ENCODE measurements around the gene TMC2. TPM values are rescaled to one million over a fixed set of nuclear protein-coding genes. Genes with fewer than 3 reads are reported as not detected.

Gene TMC2
- polyA plus RNA-seq, 3 donors: not detected

GRCh38 chr20:2653556-2654383 is 117.4 kb downstream of the TMC2 start:
- Histone ChIP-seq H3K9ac (ENCODE audit: insufficient read depth, low read length, poor library complexity, severe bottlenecking) (no peak overlapping the region), H3K9me3 (replicated peaks in 1 of 2; ENCODE audit: control insufficient read depth in 1 of 2, insufficient read depth in 1 of 2, low read length in 2 of 2) (no peaks in the 10 kb centered on the region), H3K4me1 (ENCODE audit: control insufficient read depth in 1 of 2, insufficient read depth in 2 of 2, low read length in 2 of 2) (peaks cover 17 to 33% of the 10 kb centered on the region in 2 donors), H3K27me3 (ENCODE audit: control insufficient read depth in 2 of 2, insufficient read depth in 2 of 2, low read length in 2 of 2) (no peaks in the 10 kb centered on the region), H2AFZ (ENCODE audit: insufficient read depth, low read depth, low read length, poor library complexity, severe bottlenecking) (no peak overlapping the region), H3K4me3 (replicated peaks in 1 of 3; ENCODE audit: low read depth in 2 of 3, low read length in 3 of 3) (peak overlapping the region; percentile 85 to 98 (median 89)), H4K20me1 (ENCODE audit: insufficient read depth, low read length) (peaks cover 46% of the 10 kb centered on the region), H3K79me2 (ENCODE audit: insufficient read depth, low read length) (peaks cover 54% of the 10 kb centered on the region), H3K27ac (ENCODE audit: low read depth in 1 of 2, low read length in 2 of 2) (peak overlapping the region in 1 of 2 donors; percentile 69), H3K4me2 (replicated peaks; ENCODE audit: extremely low read depth, low read length, poor library complexity, severe bottlenecking) (peak overlapping the region; percentile 91), H3K36me3 (replicated peaks in 1 of 2; ENCODE audit: control insufficient read depth in 1 of 2, insufficient read depth in 2 of 2, low read length in 2 of 2) (peaks cover 47 to 50% of the 10 kb centered on the region in 2 donors)
- WGBS (ENCODE audit: insufficient coverage): 65% methylated on average over 20 of the region's 24 CpGs
- H3K9me3 Mint-ChIP-seq: no peaks in the 10 kb centered on the region
- H3K4me1 Mint-ChIP-seq: peaks cover 20% of the 10 kb centered on the region
- peak overlapping the region; percentile 88 to 95 for H3K4me3 Mint-ChIP-seq
- peak overlapping the region in 5 of 7 donors; percentile 22 to 95 (median 74) for H3K27ac Mint-ChIP-seq
- H3K27me3 Mint-ChIP-seq (ENCODE audit: low read depth in 3 of 3): no peaks in the 10 kb centered on the region
- no peak for TF ChIP-seq CTCF (IDR thresholded peaks at IDR 0.05)
- DNase-seq: no peak
- H3K36me3 Mint-ChIP-seq: peaks cover 46 to 51% of the 10 kb centered on the region in 2 donors
- intact Hi-C loops (cut with micrococcal nuclease): loop anchor here in 1 of 2 donors (5.0 kb wide), 1 partner anchor 551 kb away; the partner anchor contains the start of gene STK35

GRCh38 chr20:2654384-2654822 is 118.0 kb downstream of the TMC2 start:
- Histone ChIP-seq H3K36me3 (replicated peaks in 1 of 2; ENCODE audit: control insufficient read depth in 1 of 2, insufficient read depth in 2 of 2, low read length in 2 of 2) (peaks cover 54 to 57% of the 10 kb centered on the region in 2 donors), H4K20me1 (ENCODE audit: insufficient read depth, low read length) (peaks cover 47% of the 10 kb centered on the region), H3K4me1 (ENCODE audit: control insufficient read depth in 1 of 2, insufficient read depth in 2 of 2, low read length in 2 of 2) (peaks cover 17 to 33% of the 10 kb centered on the region in 2 donors), H2AFZ (ENCODE audit: insufficient read depth, low read depth, low read length, poor library complexity, severe bottlenecking) (no peak overlapping the region), H3K79me2 (ENCODE audit: insufficient read depth, low read length) (peaks cover 54% of the 10 kb centered on the region), H3K4me3 (replicated peaks in 1 of 3; ENCODE audit: low read depth in 2 of 3, low read length in 3 of 3) (no peak overlapping the region), H3K27ac (ENCODE audit: low read depth in 1 of 2, low read length in 2 of 2) (peak overlapping the region in 1 of 2 donors; percentile 10), H3K27me3 (ENCODE audit: control insufficient read depth in 2 of 2, insufficient read depth in 2 of 2, low read length in 2 of 2) (no peaks in the 10 kb centered on the region), H3K9ac (ENCODE audit: insufficient read depth, low read length, poor library complexity, severe bottlenecking) (no peak overlapping the region), H3K9me3 (replicated peaks in 1 of 2; ENCODE audit: control insufficient read depth in 1 of 2, insufficient read depth in 1 of 2, low read length in 2 of 2) (no peaks in the 10 kb centered on the region), H3K4me2 (replicated peaks; ENCODE audit: extremely low read depth, low read length, poor library complexity, severe bottlenecking) (no peak overlapping the region)
- Mint-ChIP-seq H3K36me3 (peaks cover 53 to 58% of the 10 kb centered on the region in 2 donors), H3K27me3 (ENCODE audit: low read depth in 3 of 3) (no peaks in the 10 kb centered on the region), H3K4me3 (peak overlapping the region in 1 of 2 donors; percentile 12), H3K4me1 (peaks cover 20% of the 10 kb centered on the region), H3K9me3 (no peaks in the 10 kb centered on the region), H3K27ac (peak overlapping the region in 1 of 7 donors; percentile 35)
- no peak for TF ChIP-seq CTCF (IDR thresholded peaks at IDR 0.05)
- intact Hi-C loops (cut with micrococcal nuclease): loop anchor here in 1 of 2 donors (5.0 kb wide), 1 partner anchor 552 kb away; the partner anchor contains the start of gene STK35
- no peak for DNase-seq
- 92% methylated on average over 9 of the region's 9 CpGs for WGBS (ENCODE audit: insufficient coverage)
